ENCODE measurements around the gene SP4. TPM values are rescaled to one million over a fixed set of nuclear protein-coding genes. Genes with fewer than 3 reads are reported as not detected.

SP4 gene
- total RNA-seq, 4 donors from 2014 or later = 6.9 to 17.0 (median 11.3) TPM

- 46 to 52% methylated on average over 3 of the region's 3 CpGs for WGBS, 2 donors
- H3K27me3 ChIP-seq = peaks cover 0 to 33% of the 10 kb centered on the region in 2 donors
- H3K9me3 ChIP-seq = no peaks in the 10 kb centered on the region
- TF ChIP-seq POLR2A (IDR thresholded peaks at IDR 0.05) (no peak), EP300 (IDR thresholded peaks at IDR 0.05) (no peak), CTCF (IDR thresholded peaks at IDR 0.05) (no peak)
- peaks cover 0 to 17% (median 8%) of the 10 kb centered on the region in 4 donors for H3K4me1 ChIP-seq
- no peak overlapping the region for H3K4me3 ChIP-seq
- no peaks in the 10 kb centered on the region for H3K36me3 ChIP-seq
- no peak overlapping the region for H3K27ac ChIP-seq
- DNase-seq (ENCODE audit: low spot score in 2 of 2) = no peak
Observed at GRCh38 chr7:21547501-21547900, 119.6 kb downstream of the SP4 start.

GRCh38 chr7:21548491-21548890 is 120.6 kb downstream of the SP4 start:
- Histone ChIP-seq H3K9me3 (no peaks in the 10 kb centered on the region), H3K27me3 (peaks cover 0 to 23% of the 10 kb centered on the region in 2 donors), H3K4me1 (peaks cover 0 to 7% (median 1%) of the 10 kb centered on the region in 4 donors), H3K36me3 (no peaks in the 10 kb centered on the region), H3K4me3 (no peak overlapping the region), H3K27ac (no peak overlapping the region)
- TF ChIP-seq POLR2A (IDR thresholded peaks at IDR 0.05) = no peak
- TF ChIP-seq EP300 (IDR thresholded peaks at IDR 0.05) = no peak
- TF ChIP-seq CTCF (IDR thresholded peaks at IDR 0.05) = no peak
- DNase-seq (ENCODE audit: low spot score in 2 of 2) = no peak
- WGBS, 2 donors = 51 to 77% methylated on average over 3 of the region's 3 CpGs

- no peak for DNase-seq (ENCODE audit: low spot score in 2 of 2)
- WGBS, 2 donors = 89 to 90% methylated on average over 3 of the region's 3 CpGs
- H3K4me3 ChIP-seq = no peak overlapping the region
- no peaks in the 10 kb centered on the region for H3K4me1 ChIP-seq
- TF ChIP-seq POLR2A (IDR thresholded peaks at IDR 0.05) (no peak), CTCF (IDR thresholded peaks at IDR 0.05) (no peak), EP300 (IDR thresholded peaks at IDR 0.05) (no peak)
- no peaks in the 10 kb centered on the region for H3K36me3 ChIP-seq
- peaks cover 0 to 9% of the 10 kb centered on the region in 2 donors for H3K27me3 ChIP-seq
- H3K27ac ChIP-seq = no peak overlapping the region
- H3K9me3 ChIP-seq = no peaks in the 10 kb centered on the region
Observed at GRCh38 chr7:21550076-21550475, 122.2 kb downstream of the SP4 start.

- TF ChIP-seq CTCF (IDR thresholded peaks at IDR 0.05) = no peak
- TF ChIP-seq EP300 (IDR thresholded peaks at IDR 0.05) = no peak
- no peak for TF ChIP-seq POLR2A (IDR thresholded peaks at IDR 0.05)
- WGBS, 2 donors = 72 to 77% methylated on average over 6 of the region's 6 CpGs
- H3K4me1 ChIP-seq = no peaks in the 10 kb centered on the region
Observed at GRCh38 chr7:21550821-21551531, 123.1 kb downstream of the SP4 start.

GRCh38 chr7:21562385-21562784 is 134.5 kb downstream of the SP4 start:
- 89 to 98% methylated on average over 1 of the region's 1 CpG for WGBS, 2 donors
- DNase-seq (ENCODE audit: low spot score in 2 of 2) = no peak
- Histone ChIP-seq H3K27ac (no peak overlapping the region), H3K36me3 (no peaks in the 10 kb centered on the region), H3K27me3 (no peaks in the 10 kb centered on the region), H3K4me3 (no peak overlapping the region), H3K9me3 (no peaks in the 10 kb centered on the region), H3K4me1 (no peaks in the 10 kb centered on the region)
- no peak for TF ChIP-seq EP300 (IDR thresholded peaks at IDR 0.05)
- no peak for TF ChIP-seq POLR2A (IDR thresholded peaks at IDR 0.05)
- no peak for TF ChIP-seq CTCF (IDR thresholded peaks at IDR 0.05)

More at GRCh38 chr7:21550821-21551531, 123.1 kb downstream of the SP4 start:
- DNase-seq (ENCODE audit: low spot score in 2 of 2) = no peak
- no peak overlapping the region for H3K4me3 ChIP-seq
- H3K36me3 ChIP-seq = no peaks in the 10 kb centered on the region
- no peak overlapping the region for H3K27ac ChIP-seq
- H3K9me3 ChIP-seq = no peaks in the 10 kb centered on the region
- H3K27me3 ChIP-seq = peaks cover 0 to 4% of the 10 kb centered on the region in 2 donors

Measured in tibial nerve (tissue), 4 donors.